GM13976 (cell line): ENCODE data around the gene CBARP.

Experiments used
- DNase-seq: peaks from one replicate; pipeline ENCODE4 v3.0.0; 2012; ENCODE audit warnings: low spot score
- in situ Hi-C: fragments of 300-500 bp; cut with MboI; formaldehyde crosslinking; loops from one replicate; pipeline ENCODE4 v1.12.0; 2022; ENCODE audit warnings: low sequenced_read_pairs, mixed read lengths, inconsistent platforms; ENCODE audit not compliant: unreplicated experiment
- TF ChIP-seq, protein P1 (sequence below): IDR thresholded peaks from 2 replicates; pipeline ENCODE4 v1.5.1; 2012; ENCODE audit warnings: borderline replicate concordance, mild to moderate bottlenecking; ENCODE audit not compliant: insufficient read depth; ENCODE audit errors: extremely low read depth, missing control alignments, control extremely low read depth

CBARP gene

DNA sequence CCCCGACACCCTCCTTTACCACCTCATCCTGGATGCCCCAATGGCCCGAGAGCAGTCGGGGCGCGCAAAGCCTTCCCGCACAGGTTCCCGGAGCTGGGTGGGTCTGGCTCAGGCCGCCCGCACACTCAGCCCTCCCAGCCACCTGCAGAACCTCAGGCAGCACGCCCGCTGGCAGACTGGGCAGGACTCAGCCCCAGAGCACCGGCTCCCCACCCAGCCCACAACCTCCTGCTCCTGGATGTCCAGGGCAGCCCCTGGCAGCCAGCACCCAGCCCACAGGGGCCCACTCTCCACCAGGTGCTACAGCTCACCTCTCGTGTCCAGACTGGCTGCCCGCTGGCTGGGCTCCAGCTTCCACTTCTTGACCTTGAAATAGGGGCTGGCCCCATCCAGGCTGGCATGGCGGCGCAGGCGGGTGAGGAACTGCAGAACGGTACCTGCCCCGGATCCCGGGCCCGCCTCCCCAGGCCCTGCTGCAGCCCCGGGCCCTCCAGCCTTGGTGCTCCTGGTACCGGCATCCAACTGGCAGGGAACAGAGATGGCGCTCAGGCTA, 4.6 kb downstream of the CBARP start:
- TF ChIP-seq, protein P1, sequence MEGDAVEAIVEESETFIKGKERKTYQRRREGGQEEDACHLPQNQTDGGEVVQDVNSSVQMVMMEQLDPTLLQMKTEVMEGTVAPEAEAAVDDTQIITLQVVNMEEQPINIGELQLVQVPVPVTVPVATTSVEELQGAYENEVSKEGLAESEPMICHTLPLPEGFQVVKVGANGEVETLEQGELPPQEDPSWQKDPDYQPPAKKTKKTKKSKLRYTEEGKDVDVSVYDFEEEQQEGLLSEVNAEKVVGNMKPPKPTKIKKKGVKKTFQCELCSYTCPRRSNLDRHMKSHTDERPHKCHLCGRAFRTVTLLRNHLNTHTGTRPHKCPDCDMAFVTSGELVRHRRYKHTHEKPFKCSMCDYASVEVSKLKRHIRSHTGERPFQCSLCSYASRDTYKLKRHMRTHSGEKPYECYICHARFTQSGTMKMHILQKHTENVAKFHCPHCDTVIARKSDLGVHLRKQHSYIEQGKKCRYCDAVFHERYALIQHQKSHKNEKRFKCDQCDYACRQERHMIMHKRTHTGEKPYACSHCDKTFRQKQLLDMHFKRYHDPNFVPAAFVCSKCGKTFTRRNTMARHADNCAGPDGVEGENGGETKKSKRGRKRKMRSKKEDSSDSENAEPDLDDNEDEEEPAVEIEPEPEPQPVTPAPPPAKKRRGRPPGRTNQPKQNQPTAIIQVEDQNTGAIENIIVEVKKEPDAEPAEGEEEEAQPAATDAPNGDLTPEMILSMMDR, result no peak
- DNase-seq, result no peak
- in situ Hi-C loops, result no loop called here

DNA sequence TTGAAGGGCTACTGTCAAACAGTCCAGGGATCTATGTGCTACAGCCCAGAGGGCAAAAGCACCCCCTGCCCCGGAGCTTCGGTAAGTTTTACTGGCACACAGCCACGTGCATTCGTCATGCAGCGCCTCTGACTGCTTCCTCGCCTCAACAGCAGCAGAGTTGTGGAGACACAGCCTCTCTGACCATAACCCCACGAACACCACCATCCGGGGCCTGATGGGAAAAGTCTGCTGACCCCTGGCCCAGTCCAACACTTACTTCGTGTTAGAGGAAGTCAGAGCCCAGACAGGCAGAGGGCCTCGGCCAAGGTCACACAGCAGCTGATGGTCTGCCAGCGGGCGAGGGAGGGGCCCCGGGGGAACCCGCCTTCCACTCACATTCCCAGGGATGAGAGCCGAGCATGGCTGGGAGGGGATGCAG, 5.1 kb downstream of the CBARP start:
- TF ChIP-seq, protein P1, result no peak
- DNase-seq, result no peak
- in situ Hi-C loops, result no loop called here

DNA sequence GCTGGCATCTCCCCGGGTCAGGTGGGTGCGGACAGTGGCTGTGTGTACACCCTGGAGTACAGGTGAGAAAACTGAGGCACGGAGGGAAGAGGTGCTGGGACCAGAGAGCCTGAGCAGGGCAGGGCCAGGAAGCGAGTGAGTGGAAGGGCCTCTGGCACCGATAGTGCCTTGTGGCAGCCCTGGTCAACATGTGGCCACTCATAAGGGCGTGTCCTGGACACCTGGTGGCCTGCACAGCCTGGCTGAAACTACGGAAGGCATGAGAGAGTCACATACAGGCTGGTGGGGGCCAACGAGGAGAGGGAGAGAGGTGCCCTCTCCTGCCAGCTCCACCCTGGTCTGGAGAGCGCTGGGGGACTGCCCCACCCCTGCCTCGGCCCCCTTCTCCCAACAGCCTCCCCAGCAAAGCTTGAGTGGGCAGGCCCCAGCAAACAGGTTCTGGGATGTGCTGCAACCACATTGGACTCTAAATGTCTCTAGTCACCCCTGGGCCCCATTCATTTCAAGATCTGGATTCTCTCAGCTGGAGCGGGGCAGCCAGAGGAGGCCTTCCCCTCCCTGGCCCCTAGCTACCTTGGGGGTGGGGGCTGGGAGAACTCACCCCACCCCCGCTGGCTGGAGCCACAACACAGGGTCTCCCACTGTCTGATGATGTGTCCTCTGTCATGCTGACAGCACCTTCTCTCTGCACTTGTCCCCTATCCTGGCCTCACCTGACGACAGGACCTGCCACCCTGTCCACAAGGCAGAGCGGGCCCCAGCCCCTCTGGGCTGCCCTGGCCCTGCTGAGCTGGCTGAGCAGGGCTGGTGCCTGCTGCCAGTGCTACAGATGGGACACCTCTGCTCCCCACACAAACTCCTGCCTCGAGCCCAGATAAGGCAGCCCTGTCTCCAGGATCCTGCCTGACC, 5.8 kb downstream of the CBARP start:
- in situ Hi-C loops, result no loop called here
- TF ChIP-seq, protein P1, result no peak
- DNase-seq, result no peak

DNA sequence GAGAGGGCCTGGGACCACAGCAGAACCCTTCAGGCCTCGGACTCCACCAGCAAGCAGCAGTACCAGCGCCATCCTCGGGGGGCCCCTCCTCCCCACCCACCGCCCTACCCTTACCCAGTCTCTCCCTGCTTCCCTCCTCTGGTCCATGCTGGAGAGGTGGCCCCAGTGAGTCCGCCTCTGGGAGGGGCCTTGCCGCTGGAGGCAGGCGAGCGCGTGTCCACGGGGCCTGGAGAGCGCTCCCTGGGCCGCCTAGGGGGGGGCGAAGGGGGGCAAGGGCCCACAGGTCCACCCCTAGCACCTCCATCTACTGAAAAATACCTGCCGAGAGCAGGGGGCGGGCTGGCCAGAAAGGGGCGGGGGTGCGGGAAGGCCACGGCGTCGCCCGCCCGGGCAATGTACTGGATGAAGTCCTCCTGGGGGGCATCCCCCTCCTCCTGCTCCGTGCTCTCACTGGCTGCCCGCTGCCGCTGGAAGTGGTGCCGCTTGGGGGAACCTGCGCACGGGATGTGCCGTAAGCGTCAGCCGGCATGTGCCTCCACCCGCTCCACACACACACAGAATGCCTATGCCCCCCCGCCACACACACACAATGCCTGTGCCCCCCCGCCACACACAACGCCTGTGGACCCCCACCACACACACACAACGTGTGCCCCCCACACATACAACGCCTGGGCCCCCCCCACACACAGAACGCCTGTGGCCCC, 6.9 kb downstream of the CBARP start:
- TF ChIP-seq, protein P1, result no peak
- in situ Hi-C loops, result no loop called here
- no peak for DNase-seq

DNA sequence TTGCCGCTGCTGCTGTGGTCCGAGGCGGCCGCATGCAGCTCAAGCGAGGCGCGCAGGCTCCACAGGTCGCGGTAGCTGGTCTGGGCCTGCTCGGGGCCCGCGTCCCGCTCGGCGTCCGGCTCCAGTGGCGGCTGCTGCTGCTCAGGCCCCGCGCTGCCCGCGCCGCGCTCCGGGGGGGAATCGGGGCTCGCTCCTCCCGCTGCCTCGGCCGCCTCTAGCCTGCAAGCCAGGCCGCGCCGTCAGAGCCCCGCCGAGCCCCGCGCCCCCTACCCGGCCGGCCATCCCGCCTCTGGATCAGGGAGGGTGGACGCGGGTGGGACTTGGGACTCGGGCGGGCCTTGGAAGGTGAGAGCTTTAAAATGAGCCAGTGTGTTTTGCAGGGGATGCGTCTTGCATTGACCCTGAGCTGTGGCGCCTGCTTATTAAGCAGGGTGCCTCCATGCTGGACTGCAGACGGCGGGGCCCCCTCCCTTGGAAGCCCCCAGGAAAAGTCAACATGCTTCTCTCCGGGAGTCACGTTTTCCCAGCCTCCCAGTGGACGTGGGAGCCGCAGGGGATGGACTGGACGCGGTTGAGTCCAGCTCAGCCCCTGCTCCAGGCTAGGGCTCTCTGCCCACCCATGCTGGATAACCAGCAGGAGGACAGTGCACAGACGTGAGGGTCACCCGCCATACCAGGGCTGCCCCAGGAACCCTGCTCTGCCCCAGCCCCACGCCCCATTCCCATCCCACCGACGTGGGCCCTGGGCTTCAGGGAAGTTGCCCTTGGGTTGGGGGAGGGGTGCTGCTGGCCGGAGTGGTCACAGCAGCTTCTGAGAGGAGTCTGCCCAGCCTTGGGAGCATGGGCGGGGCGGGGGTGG, 7.7 kb downstream of the CBARP start:
- DNase-seq, result no peak
- in situ Hi-C loops, result no loop called here
- TF ChIP-seq, protein P1, result no peak
